ENCODE measurements around the gene RYR3. TPM values are rescaled to one million over a fixed set of nuclear protein-coding genes. Genes with fewer than 3 reads are reported as not detected.
A peak's percentile ranks its signal among the peaks of the same experiment; 100 is the strongest.

Gene RYR3
- total and polyA plus RNA-seq, 9 donors: 11.9 to 48.1 (median 33.2) TPM

DNA sequence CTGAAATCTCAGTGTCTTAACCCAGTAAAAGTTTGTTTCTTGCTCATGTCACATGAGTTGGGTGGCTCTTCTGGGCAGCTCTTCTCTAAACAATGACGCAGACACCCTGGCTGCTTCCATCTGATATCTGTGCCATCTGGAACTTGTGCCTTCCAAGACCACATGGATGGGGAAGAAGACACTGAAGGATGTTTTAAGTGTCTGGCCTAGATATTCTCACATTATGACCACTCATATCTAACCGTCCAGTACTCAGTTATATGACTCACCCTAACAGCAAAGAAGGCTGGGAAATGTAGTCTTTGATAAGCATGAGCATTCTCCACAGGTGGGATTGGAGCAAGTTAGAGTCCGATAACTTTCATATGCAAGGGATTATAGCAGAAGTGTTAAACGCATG is 66.4 kb downstream of the RYR3 start:
- no peak for DNase-seq
- H3K4me3 ChIP-seq (ENCODE audit: low read length): no peak overlapping the region
- no peak overlapping the region for H3K27ac ChIP-seq (ENCODE audit: low read length)
- H3K4me1 ChIP-seq (ENCODE audit: control insufficient read depth, insufficient read depth, low read length): peaks cover 13% of the 10 kb centered on the region
- no peaks in the 10 kb centered on the region for H3K9me3 ChIP-seq (replicated peaks; ENCODE audit: control insufficient read depth, low read depth, low read length)
- WGBS (ENCODE audit: insufficient coverage): no CpG with 5 or more reads among the region's 4 CpGs
- no peaks in the 10 kb centered on the region for H3K36me3 ChIP-seq (ENCODE audit: control insufficient read depth, insufficient read depth, low read length)
- no peaks in the 10 kb centered on the region for H3K27me3 ChIP-seq (ENCODE audit: control insufficient read depth, insufficient read depth, low read length)

DNA sequence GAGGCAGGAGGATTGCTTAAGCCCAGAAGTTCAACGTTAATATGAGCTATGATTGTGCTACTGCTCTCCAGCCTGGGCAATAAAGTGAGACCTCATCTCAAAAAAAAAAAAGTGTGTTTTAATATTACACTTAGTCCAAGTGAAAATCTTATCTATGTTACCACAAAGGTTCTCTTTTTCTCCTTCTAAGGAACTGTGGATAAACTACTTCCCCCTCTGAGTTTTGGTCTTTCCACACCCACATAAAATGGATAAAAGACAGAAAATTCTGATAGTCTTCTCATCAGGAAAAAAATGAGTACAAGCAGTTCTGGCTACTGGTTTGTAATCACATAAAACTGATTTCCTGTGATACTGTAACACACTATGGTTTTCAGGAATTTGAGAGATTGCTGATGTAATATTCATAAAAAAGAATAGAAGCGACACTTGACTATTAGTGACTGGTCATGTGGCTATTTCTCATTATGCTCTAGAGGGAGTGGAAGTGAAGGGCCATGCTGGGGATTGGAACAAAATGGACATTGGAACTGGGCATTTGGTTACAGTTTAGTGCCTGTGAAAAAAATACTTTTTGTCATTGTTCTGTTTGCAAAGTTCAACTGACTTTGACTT is 68.2 kb downstream of the RYR3 start:
- Histone ChIP-seq H3K27me3 (ENCODE audit: control insufficient read depth, insufficient read depth, low read length) (no peaks in the 10 kb centered on the region), H3K4me3 (ENCODE audit: low read length) (no peak overlapping the region), H3K27ac (ENCODE audit: low read length) (no peak overlapping the region), H3K4me1 (ENCODE audit: control insufficient read depth, insufficient read depth, low read length) (peaks cover 12% of the 10 kb centered on the region), H3K36me3 (ENCODE audit: control insufficient read depth, insufficient read depth, low read length) (no peaks in the 10 kb centered on the region), H3K9me3 (replicated peaks; ENCODE audit: control insufficient read depth, low read depth, low read length) (no peaks in the 10 kb centered on the region)
- 91% methylated on average over 1 of the region's 2 CpGs for WGBS (ENCODE audit: insufficient coverage)
- no peak for DNase-seq

DNA sequence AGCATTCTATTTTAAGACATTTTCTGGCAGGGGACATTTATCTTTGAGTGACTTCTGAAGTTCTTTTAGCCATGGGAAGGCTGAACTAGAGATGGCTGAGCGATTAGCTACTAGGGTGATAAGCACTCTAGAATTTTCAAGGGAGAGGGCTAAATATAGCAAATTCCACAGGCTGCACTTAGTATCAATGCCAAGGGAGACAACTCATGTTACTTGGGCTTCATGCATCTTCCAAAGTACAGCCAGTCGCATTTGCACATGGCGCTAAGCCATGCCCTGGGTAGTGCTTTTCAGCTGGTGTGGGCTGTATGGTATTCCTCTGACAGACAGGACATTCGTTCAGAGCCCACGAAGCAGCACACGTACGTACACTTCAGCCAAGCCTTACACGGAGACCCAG is 69.6 kb downstream of the RYR3 start:
- peak overlapping the region; percentile 49 for H3K27ac ChIP-seq (ENCODE audit: low read length)
- H3K27me3 ChIP-seq (ENCODE audit: control insufficient read depth, insufficient read depth, low read length): no peaks in the 10 kb centered on the region
- H3K4me1 ChIP-seq (ENCODE audit: control insufficient read depth, insufficient read depth, low read length): peaks cover 7% of the 10 kb centered on the region
- WGBS (ENCODE audit: insufficient coverage): 91% methylated on average over 5 of the region's 8 CpGs
- no peaks in the 10 kb centered on the region for H3K9me3 ChIP-seq (replicated peaks; ENCODE audit: control insufficient read depth, low read depth, low read length)
- no peaks in the 10 kb centered on the region for H3K36me3 ChIP-seq (ENCODE audit: control insufficient read depth, insufficient read depth, low read length)
- H3K4me3 ChIP-seq (ENCODE audit: low read length): no peak overlapping the region
- DNase-seq: peak; percentile 68

DNA sequence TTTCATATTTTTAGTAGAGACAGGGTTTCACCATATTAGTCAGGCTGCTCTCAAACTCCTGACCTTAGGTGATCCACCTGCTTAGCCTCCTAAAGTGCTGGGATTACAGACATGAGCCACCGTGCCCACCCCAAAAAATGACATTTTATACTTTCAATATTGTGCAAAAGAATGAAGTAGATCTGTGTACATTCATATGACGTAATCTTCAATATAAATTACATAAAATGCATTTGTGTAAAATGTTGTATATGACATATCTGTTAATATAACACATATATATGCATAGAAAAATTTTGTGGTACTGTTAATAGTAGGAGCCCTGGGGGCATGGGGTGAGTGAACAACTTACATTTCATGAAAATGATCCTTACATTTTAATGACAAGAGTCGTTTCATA is 71.7 kb downstream of the RYR3 start:
- no CpG with 5 or more reads among the region's 3 CpGs for WGBS (ENCODE audit: insufficient coverage)
- no peaks in the 10 kb centered on the region for H3K36me3 ChIP-seq (ENCODE audit: control insufficient read depth, insufficient read depth, low read length)
- H3K27ac ChIP-seq (ENCODE audit: low read length): no peak overlapping the region
- H3K4me1 ChIP-seq (ENCODE audit: control insufficient read depth, insufficient read depth, low read length): peaks cover 5% of the 10 kb centered on the region
- no peaks in the 10 kb centered on the region for H3K9me3 ChIP-seq (replicated peaks; ENCODE audit: control insufficient read depth, low read depth, low read length)
- H3K27me3 ChIP-seq (ENCODE audit: control insufficient read depth, insufficient read depth, low read length): no peaks in the 10 kb centered on the region
- DNase-seq: no peak
- H3K4me3 ChIP-seq (ENCODE audit: low read length): no peak overlapping the region

DNA sequence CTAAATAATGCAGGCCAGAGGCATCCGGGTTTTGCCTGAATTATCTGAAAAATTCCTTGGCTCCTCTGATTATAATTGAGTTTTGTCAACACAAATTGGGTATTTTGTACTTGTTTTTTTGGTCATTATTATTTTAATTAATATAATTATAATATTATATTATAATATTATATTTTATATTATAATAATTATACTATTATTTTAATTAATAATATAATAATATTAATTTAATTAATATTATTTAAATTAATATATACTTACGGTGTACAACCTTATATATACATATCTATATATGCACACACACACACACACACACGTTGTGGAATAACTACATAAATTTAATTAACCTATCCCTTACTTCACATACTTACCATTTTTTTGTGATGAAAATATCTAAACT is 73.5 kb downstream of the RYR3 start:
- H3K4me1 ChIP-seq (ENCODE audit: control insufficient read depth, insufficient read depth, low read length): peaks cover 3% of the 10 kb centered on the region
- H3K4me3 ChIP-seq (ENCODE audit: low read length): no peak overlapping the region
- H3K27ac ChIP-seq (ENCODE audit: low read length): no peak overlapping the region
- H3K27me3 ChIP-seq (ENCODE audit: control insufficient read depth, insufficient read depth, low read length): no peaks in the 10 kb centered on the region
- H3K36me3 ChIP-seq (ENCODE audit: control insufficient read depth, insufficient read depth, low read length): no peaks in the 10 kb centered on the region
- WGBS (ENCODE audit: insufficient coverage): no CpG with 5 or more reads among the region's 3 CpGs
- no peak for DNase-seq
- H3K9me3 ChIP-seq (replicated peaks; ENCODE audit: control insufficient read depth, low read depth, low read length): no peaks in the 10 kb centered on the region

DNA sequence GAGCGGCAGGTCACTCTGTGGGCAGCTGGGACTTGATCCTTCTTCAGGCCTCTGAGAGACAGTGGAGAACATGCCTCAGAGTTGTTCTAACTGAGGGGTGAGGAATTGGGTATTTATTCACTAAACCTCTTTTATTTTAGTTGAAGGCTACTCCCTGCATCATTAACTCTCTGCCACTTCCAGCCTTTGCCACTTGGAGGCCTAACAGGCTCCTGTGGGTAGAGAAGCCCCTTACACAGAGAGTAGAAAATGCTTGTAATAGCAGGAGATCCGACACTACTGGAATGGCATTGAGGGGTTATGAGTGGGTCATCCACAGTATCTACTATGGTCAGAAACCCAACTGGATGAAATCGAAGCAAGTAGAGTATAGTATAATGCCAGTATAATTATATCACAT is 81.7 kb downstream of the RYR3 start:
- Histone ChIP-seq H3K36me3 (ENCODE audit: control insufficient read depth, insufficient read depth, low read length) (no peaks in the 10 kb centered on the region), H3K27me3 (ENCODE audit: control insufficient read depth, insufficient read depth, low read length) (no peaks in the 10 kb centered on the region), H3K27ac (ENCODE audit: low read length) (no peak overlapping the region), H3K4me3 (ENCODE audit: low read length) (no peak overlapping the region), H3K4me1 (ENCODE audit: control insufficient read depth, insufficient read depth, low read length) (peaks cover 16% of the 10 kb centered on the region), H3K9me3 (replicated peaks; ENCODE audit: control insufficient read depth, low read depth, low read length) (no peaks in the 10 kb centered on the region)
- DNase-seq: no peak
- 78% methylated on average over 1 of the region's 3 CpGs for WGBS (ENCODE audit: insufficient coverage)

DNA sequence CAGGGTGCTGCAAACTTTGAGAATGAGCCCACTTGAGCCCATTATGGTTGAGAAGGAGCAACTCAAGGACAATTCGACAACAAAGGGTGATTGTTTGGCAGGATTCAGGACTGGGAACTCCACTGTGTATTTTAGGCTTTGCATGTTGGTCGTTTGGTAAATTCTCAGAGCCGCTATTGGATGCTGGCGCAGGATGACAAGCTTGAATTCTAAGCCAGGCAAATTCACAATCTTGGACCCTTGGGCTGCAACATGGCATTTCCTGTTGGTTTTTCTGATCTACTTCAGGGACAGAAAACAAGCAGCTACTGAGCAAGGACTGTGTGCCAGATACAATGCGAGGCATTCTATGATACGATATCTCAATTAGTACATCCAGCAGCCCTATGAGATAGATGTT is 82.8 kb downstream of the RYR3 start:
- Histone ChIP-seq H3K9me3 (replicated peaks; ENCODE audit: control insufficient read depth, low read depth, low read length) (no peaks in the 10 kb centered on the region), H3K4me1 (ENCODE audit: control insufficient read depth, insufficient read depth, low read length) (peaks cover 16% of the 10 kb centered on the region), H3K27ac (ENCODE audit: low read length) (no peak overlapping the region), H3K27me3 (ENCODE audit: control insufficient read depth, insufficient read depth, low read length) (no peaks in the 10 kb centered on the region), H3K4me3 (ENCODE audit: low read length) (no peak overlapping the region), H3K36me3 (ENCODE audit: control insufficient read depth, insufficient read depth, low read length) (no peaks in the 10 kb centered on the region)
- 75% methylated on average over 5 of the region's 6 CpGs for WGBS (ENCODE audit: insufficient coverage)
- DNase-seq: no peak

DNA sequence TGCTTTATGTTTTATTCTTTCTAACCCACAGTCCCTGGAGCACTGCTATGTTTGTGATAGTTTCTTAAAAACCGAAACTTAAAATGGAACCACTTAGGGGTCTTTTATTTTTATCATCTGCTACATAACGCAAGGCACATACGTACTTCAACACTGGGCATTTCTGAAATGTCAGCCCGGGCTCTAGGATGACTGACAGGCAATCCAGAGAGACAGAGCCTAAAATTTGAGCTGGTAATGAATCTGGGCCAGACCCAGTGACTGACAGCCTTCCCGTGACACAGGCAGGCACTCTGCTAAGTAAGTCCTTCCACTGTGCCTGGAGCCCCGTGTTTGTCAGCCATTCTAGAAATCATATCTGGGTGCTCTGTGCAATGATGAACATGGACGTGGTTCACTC is 84.6 kb downstream of the RYR3 start:
- 72% methylated on average over 6 of the region's 7 CpGs for WGBS (ENCODE audit: insufficient coverage)
- H3K27ac ChIP-seq (ENCODE audit: low read length): no peak overlapping the region
- H3K4me3 ChIP-seq (ENCODE audit: low read length): no peak overlapping the region
- no peaks in the 10 kb centered on the region for H3K27me3 ChIP-seq (ENCODE audit: control insufficient read depth, insufficient read depth, low read length)
- H3K4me1 ChIP-seq (ENCODE audit: control insufficient read depth, insufficient read depth, low read length): peaks cover 16% of the 10 kb centered on the region
- H3K36me3 ChIP-seq (ENCODE audit: control insufficient read depth, insufficient read depth, low read length): no peaks in the 10 kb centered on the region
- DNase-seq: no peak
- H3K9me3 ChIP-seq (replicated peaks; ENCODE audit: control insufficient read depth, low read depth, low read length): no peaks in the 10 kb centered on the region

DNA sequence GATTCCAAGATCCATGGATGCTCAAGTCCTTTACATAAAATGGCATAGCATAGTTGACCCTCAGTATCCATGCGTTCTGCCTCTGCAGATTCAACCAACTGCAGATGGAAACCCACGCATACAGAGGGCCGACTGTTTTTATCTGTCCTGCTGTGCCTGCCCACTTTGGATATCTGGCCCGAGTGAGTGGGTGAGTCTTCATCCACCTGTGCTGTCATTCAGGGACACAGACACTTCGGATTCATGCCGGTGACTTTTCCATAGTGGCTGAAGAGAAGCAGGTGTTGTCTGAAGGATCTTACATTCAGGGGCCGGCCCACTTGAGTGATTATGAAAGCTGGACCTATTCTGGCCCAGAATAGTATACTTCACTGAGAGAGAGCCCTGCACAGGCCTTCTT is 85.1 kb downstream of the RYR3 start:
- 71% methylated on average over 7 of the region's 7 CpGs for WGBS (ENCODE audit: insufficient coverage)
- no peaks in the 10 kb centered on the region for H3K27me3 ChIP-seq (ENCODE audit: control insufficient read depth, insufficient read depth, low read length)
- no peak overlapping the region for H3K27ac ChIP-seq (ENCODE audit: low read length)
- H3K4me3 ChIP-seq (ENCODE audit: low read length): no peak overlapping the region
- no peaks in the 10 kb centered on the region for H3K9me3 ChIP-seq (replicated peaks; ENCODE audit: control insufficient read depth, low read depth, low read length)
- peaks cover 14% of the 10 kb centered on the region for H3K4me1 ChIP-seq (ENCODE audit: control insufficient read depth, insufficient read depth, low read length)
- no peaks in the 10 kb centered on the region for H3K36me3 ChIP-seq (ENCODE audit: control insufficient read depth, insufficient read depth, low read length)
- peak; percentile 38 for DNase-seq

DNA sequence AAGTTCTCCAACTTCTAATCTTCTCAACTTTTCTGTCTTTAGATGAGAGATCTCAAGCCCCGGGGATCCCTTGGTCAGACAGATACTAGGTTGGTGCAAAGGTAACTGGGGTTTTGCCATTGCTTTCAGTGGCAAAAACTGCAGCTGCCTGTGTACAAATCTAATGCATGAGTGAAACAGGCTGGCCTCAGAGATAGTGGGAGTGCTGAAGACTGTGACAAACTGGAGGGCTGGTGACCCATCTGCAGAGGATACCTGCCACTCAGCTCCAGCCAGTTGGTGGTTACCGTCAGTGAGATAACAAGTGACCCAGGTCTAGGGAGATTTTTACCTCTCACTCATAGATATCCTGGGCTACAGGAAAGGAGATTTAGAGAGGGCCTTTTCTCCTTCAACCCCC is 85.7 kb downstream of the RYR3 start:
- Histone ChIP-seq H3K27me3 (ENCODE audit: control insufficient read depth, insufficient read depth, low read length) (no peaks in the 10 kb centered on the region), H3K27ac (ENCODE audit: low read length) (no peak overlapping the region), H3K9me3 (replicated peaks; ENCODE audit: control insufficient read depth, low read depth, low read length) (no peaks in the 10 kb centered on the region), H3K4me1 (ENCODE audit: control insufficient read depth, insufficient read depth, low read length) (peaks cover 14% of the 10 kb centered on the region), H3K36me3 (ENCODE audit: control insufficient read depth, insufficient read depth, low read length) (no peaks in the 10 kb centered on the region), H3K4me3 (ENCODE audit: low read length) (no peak overlapping the region)
- WGBS (ENCODE audit: insufficient coverage): 100% methylated on average over 1 of the region's 2 CpGs
- DNase-seq: no peak

DNA sequence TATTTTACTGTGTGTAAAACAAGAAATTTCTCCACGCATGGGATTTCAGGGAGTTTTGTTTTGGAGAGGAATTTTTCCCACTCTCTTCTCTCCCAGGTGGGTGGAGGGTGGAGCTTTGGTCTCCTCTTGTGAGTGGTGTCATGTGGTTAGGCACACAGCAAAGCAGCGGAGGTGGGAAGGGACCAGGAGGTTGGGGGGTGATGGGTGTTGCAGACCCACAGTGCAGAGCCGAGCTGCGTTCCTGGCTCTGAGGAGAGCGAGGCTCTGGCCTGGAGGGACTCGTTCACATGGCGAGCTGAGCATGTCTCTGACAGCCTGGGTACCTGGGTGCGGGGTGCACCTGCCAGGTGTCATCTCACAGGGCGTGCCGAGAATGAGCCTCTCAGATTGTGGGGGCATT is 87.8 kb downstream of the RYR3 start:
- no peak for DNase-seq
- 70% methylated on average over 6 of the region's 10 CpGs for WGBS (ENCODE audit: insufficient coverage)
- H3K9me3 ChIP-seq (replicated peaks; ENCODE audit: control insufficient read depth, low read depth, low read length): no peaks in the 10 kb centered on the region
- H3K4me3 ChIP-seq (ENCODE audit: low read length): no peak overlapping the region
- H3K36me3 ChIP-seq (ENCODE audit: control insufficient read depth, insufficient read depth, low read length): no peaks in the 10 kb centered on the region
- H3K4me1 ChIP-seq (ENCODE audit: control insufficient read depth, insufficient read depth, low read length): peaks cover 17% of the 10 kb centered on the region
- no peaks in the 10 kb centered on the region for H3K27me3 ChIP-seq (ENCODE audit: control insufficient read depth, insufficient read depth, low read length)
- H3K27ac ChIP-seq (ENCODE audit: low read length): no peak overlapping the region
